AG20443 (cell line): ENCODE measurements around the gene DVL2.
"Not testable (repeated sequence)": the region's sequence is repeated elsewhere in the genome, so short reads cannot be mapped to it uniquely, and the experiment has no call there.

ENCODE experiments used
- DNase-seq: peaks from one replicate; pipeline ENCODE4 v3.0.0; 2012; ENCODE audit warnings: low spot score, mixed read lengths

Gene DVL2

GRCh38 chr17:7256766-7257456 lies 22.6 kb upstream of the DVL2 start:
- no peak for DNase-seq

- no peak for DNase-seq
These were observed 20.2 kb upstream of the DVL2 start for GRCh38 chr17:7254511-7254910.

GRCh38 chr17:7253082-7253481 lies 18.8 kb upstream of the DVL2 start:
- DNase-seq, result no peak

- DNase-seq, result peak; percentile 92
These were observed 18.1 kb upstream of the DVL2 start, which contains the start of gene ELP5 for GRCh38 chr17:7252176-7253043. ELP5 (plus strand) TSS chr17:7252215; CDS start chr17:7252551, 336 bp downstream.

GRCh38 chr17:7251661-7252175 lies 17.4 kb upstream of the DVL2 start, which contains the start of gene CTDNEP1:
CTDNEP1 (minus strand) TSS chr17:7251734; CDS start chr17:7251296, 438 bp downstream.
- peak; percentile 96 for DNase-seq

- DNase-seq, result no peak
These were observed 16.6 kb upstream of the DVL2 start for GRCh38 chr17:7250695-7251627.

GRCh38 chr17:7249830-7250229 lies 15.5 kb upstream of the DVL2 start:
- no peak for DNase-seq

GRCh38 chr17:7249214-7249613 lies 14.9 kb upstream of the DVL2 start:
- no peak for DNase-seq

- DNase-seq, result no peak
These were observed 14.5 kb upstream of the DVL2 start for GRCh38 chr17:7248796-7249195.

- no peak for DNase-seq
These were observed 12.5 kb upstream of the DVL2 start for GRCh38 chr17:7246779-7247178.

GRCh38 chr17:7243838-7244237 lies 9.5 kb upstream of the DVL2 start:
- not testable (repeated sequence) for DNase-seq

- DNase-seq, result no peak
These were observed 9.1 kb upstream of the DVL2 start for GRCh38 chr17:7243453-7243729.

- DNase-seq, result peak; percentile 91
These were observed 8.6 kb upstream of the DVL2 start for GRCh38 chr17:7242717-7243452.

GRCh38 chr17:7241783-7242716 lies 7.7 kb upstream of the DVL2 start, which contains the start of gene GABARAP:
GABARAP (minus strand) TSS chr17:7242449; CDS start chr17:7242330, 119 bp downstream.
- DNase-seq, result peak; percentile 87

- DNase-seq, result no peak
These were observed 6.9 kb upstream of the DVL2 start for GRCh38 chr17:7241090-7241733.

- no peak for DNase-seq
These were observed 6.1 kb upstream of the DVL2 start for GRCh38 chr17:7240375-7240774.

GRCh38 chr17:7239091-7240027 lies 5.0 kb upstream of the DVL2 start, which contains the start of gene PHF23:
PHF23 (minus strand) TSS chr17:7239457; CDS start chr17:7239279, 178 bp downstream.
- DNase-seq, result peak; percentile 99

- DNase-seq, result no peak
These were observed 4.2 kb upstream of the DVL2 start for GRCh38 chr17:7238420-7239090.
